Kidney epithelial cell (primary cell): ENCODE data around the gene KIF5B. TPM values are rescaled to one million over a fixed set of nuclear protein-coding genes. Genes with fewer than 3 reads are reported as not detected.
A peak's percentile ranks its signal among the peaks of the same experiment; 100 is the strongest.
"Not testable (repeated sequence)": the region's sequence is repeated elsewhere in the genome, so short reads cannot be mapped to it uniquely, and the experiment has no call there.

Source experiments
- DNase-seq: peaks from one replicate; pipeline ENCODE4 v3.0.0-alpha.2; 2010; ENCODE audit warnings: low read depth
- H3K27me3 ChIP-seq: 2 replicates; pipeline ENCODE4 v1.6.0; 2011; ENCODE audit warnings: low read length; ENCODE audit not compliant: control insufficient read depth, insufficient read depth
- H3K36me3 ChIP-seq: 2 replicates; pipeline ENCODE4 v1.5.1; 2011; ENCODE audit warnings: low read length; ENCODE audit not compliant: control insufficient read depth, insufficient read depth
- H3K4me3 ChIP-seq: 2 replicates; pipeline ENCODE4 v1.5.1; 2011; ENCODE audit warnings: low read depth, mild to moderate bottlenecking, control low read depth, low read length
- total RNA-seq: library from RNA; depleted of rRNA; stranded (reverse); fragments of >200 nt; gene quantifications from 2 replicates; pipeline ENCODE4 v1.2.3, GENCODE V29; 2015
- TF ChIP-seq, protein P1 (sequence below): IDR thresholded peaks from 2 replicates; pipeline ENCODE4 v1.5.1; 2011; ENCODE audit warnings: mild to moderate bottlenecking, moderate library complexity, low read length, control low read depth, inconsistent platforms; ENCODE audit not compliant: insufficient read depth, poor library complexity, severe bottlenecking

KIF5B gene
- total RNA-seq, 1 donor from 2014 or later = 147 TPM

DNA sequence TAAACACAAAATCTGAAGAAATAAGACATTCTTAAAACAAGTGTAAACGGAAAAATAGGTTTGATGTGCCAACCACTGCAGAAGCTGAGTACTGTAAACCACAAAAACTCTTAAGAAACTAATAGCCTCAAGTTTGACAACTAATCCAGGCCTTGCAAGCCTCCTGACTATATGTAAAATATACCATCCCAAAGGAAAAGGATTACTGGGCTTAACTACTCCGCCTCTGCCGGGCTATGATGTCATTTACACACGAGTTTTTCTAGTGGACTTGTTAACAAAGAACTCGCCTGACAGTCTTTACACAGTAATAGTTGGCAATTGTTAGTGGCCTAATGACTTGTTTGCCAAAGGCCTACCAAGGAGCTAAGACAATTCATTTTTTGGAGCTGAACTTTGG lies 2.1 kb downstream of the KIF5B start:
- no peak for DNase-seq
- TF ChIP-seq, protein P1, sequence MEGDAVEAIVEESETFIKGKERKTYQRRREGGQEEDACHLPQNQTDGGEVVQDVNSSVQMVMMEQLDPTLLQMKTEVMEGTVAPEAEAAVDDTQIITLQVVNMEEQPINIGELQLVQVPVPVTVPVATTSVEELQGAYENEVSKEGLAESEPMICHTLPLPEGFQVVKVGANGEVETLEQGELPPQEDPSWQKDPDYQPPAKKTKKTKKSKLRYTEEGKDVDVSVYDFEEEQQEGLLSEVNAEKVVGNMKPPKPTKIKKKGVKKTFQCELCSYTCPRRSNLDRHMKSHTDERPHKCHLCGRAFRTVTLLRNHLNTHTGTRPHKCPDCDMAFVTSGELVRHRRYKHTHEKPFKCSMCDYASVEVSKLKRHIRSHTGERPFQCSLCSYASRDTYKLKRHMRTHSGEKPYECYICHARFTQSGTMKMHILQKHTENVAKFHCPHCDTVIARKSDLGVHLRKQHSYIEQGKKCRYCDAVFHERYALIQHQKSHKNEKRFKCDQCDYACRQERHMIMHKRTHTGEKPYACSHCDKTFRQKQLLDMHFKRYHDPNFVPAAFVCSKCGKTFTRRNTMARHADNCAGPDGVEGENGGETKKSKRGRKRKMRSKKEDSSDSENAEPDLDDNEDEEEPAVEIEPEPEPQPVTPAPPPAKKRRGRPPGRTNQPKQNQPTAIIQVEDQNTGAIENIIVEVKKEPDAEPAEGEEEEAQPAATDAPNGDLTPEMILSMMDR = no peak

DNA sequence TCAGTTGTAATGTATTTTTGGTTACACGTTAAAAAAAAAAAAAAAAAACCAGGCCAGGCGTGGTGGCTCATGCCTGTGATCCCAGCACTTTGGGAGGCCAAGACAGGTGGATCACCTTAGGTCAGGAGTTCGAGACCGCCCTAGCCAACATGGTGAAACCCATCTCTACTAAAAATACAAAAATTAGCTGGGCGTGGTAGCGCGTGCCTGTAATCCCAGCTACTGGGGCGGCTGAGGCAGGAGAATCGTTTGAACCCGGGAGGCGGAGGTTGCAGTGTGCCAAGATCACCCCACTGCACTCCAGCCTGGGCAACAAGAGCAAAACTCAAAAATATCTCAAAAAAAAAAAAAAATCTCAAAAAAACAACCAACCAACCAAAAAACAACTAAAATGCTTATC lies 2.8 kb downstream of the KIF5B start:
- H3K36me3 ChIP-seq, H3K27me3 ChIP-seq, H3K4me3 ChIP-seq, DNase-seq: not testable (repeated sequence)

More for the DNA sequence above, 2.1 kb downstream of the KIF5B start:
- Histone ChIP-seq H3K36me3 (no peaks in the 10 kb centered on the region), H3K4me3 (peak overlapping the region; percentile 89), H3K27me3 (no peaks in the 10 kb centered on the region)

DNA sequence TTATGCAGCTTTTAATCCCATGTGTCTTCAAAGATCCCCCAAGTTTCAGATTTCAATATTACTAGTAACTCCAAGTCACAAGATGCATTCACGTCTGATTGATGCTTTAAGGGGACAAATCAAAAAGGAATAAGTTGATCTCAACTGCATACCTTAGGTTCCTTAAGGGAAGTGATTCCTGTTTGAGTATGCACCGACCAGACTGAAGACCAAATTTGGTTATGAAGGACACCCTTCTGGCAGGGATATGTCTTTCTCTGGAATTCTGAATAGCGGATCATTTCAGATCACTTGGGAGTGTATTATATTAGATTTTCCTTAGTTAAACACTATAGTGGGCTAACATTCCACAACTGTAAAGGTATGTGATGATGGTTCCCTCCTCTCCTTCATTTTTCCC lies 4.3 kb downstream of the KIF5B start:
- Histone ChIP-seq H3K4me3 (no peak overlapping the region), H3K36me3 (no peaks in the 10 kb centered on the region), H3K27me3 (no peaks in the 10 kb centered on the region)
- no peak for DNase-seq
- TF ChIP-seq, protein P1 = no peak

DNA sequence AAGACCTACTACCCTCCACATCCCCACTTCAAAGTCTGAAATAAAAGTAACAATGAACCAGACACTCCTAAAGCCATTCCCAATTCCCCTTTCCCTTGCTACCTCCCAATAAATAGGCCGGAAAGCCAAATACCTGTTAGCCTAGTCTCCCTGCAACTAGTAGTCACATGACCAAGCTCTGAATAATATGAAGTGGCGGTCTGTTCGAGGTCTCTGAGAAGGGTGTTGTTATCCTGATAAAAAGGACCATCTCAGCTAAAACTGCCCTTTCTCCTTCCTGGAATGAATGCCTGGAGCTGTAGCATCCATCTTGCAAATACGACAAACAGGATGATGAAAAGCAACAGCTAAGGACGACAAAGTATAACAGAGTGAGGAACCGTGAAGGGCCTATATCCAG lies 6.0 kb downstream of the KIF5B start:
- Histone ChIP-seq H3K27me3 (no peaks in the 10 kb centered on the region), H3K36me3 (no peaks in the 10 kb centered on the region), H3K4me3 (no peak overlapping the region)
- TF ChIP-seq, protein P1 = no peak
- DNase-seq = no peak

DNA sequence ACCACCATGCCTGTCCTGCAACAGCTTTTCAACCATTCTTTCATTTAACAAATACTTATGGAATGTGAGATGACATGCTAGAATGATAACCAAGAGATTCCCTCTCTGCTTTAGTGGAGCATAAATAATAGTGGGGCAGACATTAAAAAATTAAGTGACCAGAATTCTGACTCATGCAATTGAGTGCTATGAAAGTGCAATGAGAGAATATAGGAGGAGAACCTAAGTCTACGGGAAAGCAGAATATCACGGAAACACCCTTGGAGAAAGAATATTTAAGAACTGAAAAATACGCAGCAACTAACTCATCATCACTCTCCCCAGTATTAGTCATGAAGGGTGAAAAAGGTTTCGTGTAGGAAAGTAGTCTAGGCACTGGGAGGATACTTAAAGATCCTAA lies 7.1 kb downstream of the KIF5B start:
- Histone ChIP-seq H3K36me3 (no peaks in the 10 kb centered on the region), H3K27me3 (no peaks in the 10 kb centered on the region), H3K4me3 (no peak overlapping the region)
- no peak for DNase-seq
- TF ChIP-seq, protein P1 = no peak

DNA sequence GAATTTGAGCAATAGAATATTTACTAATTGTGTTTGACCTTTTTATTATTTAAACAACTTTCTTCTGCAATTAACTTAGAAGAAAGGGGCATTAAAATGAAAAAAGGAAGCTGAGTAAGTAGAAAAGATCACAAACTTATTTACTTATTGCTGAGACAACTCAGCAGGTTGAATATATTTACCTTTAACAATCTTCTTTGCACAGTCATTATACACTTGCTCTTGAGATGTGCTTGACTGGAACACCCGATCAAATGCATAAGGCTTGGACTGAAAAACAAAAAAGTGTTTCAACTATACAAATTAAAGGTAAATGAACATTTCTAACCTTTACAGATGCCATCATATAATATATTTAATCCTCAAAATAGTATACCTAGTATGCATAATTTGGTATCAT lies 7.9 kb downstream of the KIF5B start:
- H3K4me3 ChIP-seq = no peak overlapping the region
- H3K27me3 ChIP-seq = no peaks in the 10 kb centered on the region
- TF ChIP-seq, protein P1 = no peak
- H3K36me3 ChIP-seq = no peaks in the 10 kb centered on the region
- no peak for DNase-seq
